HepG2 (cell line): ENCODE measurements around the gene PLXNC1. TPM values are rescaled to one million over a fixed set of nuclear protein-coding genes. Genes with fewer than 3 reads are reported as not detected.
A peak's percentile ranks its signal among the peaks of the same experiment; 100 is the strongest.

Source experiments
- ATAC-seq: fragments of 200-7000 bp; cut with Tn5 transposase; 3 replicates; pipeline ENCODE4 v1.9.1; 2020; ENCODE audit warnings: mild to moderate bottlenecking, moderate library complexity
- BruUV-seq: library from RNA; stranded (reverse); fragments of 400-500 nt; replicated peaks from 2 replicates; lab custom pipeline; 2021; lab: Mats Ljungman, UMichigan
- CTCF ChIA-PET: fragments of 300-600 bp; formaldehyde crosslinking; extraction: SDS; loops from one replicate; lab custom pipeline; 2021; ENCODE audit warnings: low total read pairs, inconsistent platforms, low intra/inter-chr PET ratio; lab: Yijun Ruan, JAX
- POLR2A ChIA-PET: fragments of 350-600 bp; sonication (Branson Sonifier 250); formaldehyde crosslinking; loops from one replicate; lab custom pipeline; 2020; ENCODE audit warnings: antibody characterized with exemption, inconsistent platforms; lab: Yijun Ruan, JAX
- DNase-seq: peaks from one replicate; pipeline ENCODE4 v3.0.0-alpha.2; 2015; ENCODE audit warnings: low spot score
- FAIRE-seq: peaks from 3 replicates; lab custom pipeline; 2011; peaks lifted over from hg19 to GRCh38; lab: Jason Lieb, UNC
- H2AFZ ChIP-seq: one replicate; pipeline ENCODE4 v1.6.1; 2011; ENCODE audit warnings: low read length, inconsistent platforms
- H3K27ac ChIP-seq: fragments of 300-600 bp; 3 replicates; pipeline ENCODE4 v1.8.0; 2011; ENCODE audit warnings: mixed run types, mild to moderate bottlenecking, mixed read lengths, low read length, inconsistent platforms; ENCODE audit not compliant: insufficient read depth; ENCODE audit errors: extremely low read length
- H3K27me3 ChIP-seq, 2 experiments: fragments of 200-600 bp in 1 of 2; 2 replicates in 1 of 2; 3 replicates in 1 of 2; pipeline versions ENCODE4 v1.6.0 to v1.8.0; 2011; ENCODE audit warnings: low read length in 2 of 2, mild to moderate bottlenecking in 2 of 2, moderate library complexity in 2 of 2, inconsistent platforms in 1 of 2; ENCODE audit not compliant: insufficient read depth in 2 of 2, control insufficient read depth in 1 of 2
- H3K36me3 ChIP-seq, 2 experiments: fragments of 200-600 bp in 1 of 2; replicated peaks in 1 of 2; 2 replicates in 1 of 2; 3 replicates in 1 of 2; pipeline versions ENCODE4 v1.5.1 to v1.8.0; 2011; ENCODE audit warnings: low read length in 2 of 2, inconsistent platforms in 1 of 2; ENCODE audit not compliant: insufficient read depth in 2 of 2, control insufficient read depth in 1 of 2
- H3K4me1 ChIP-seq: 2 replicates; pipeline ENCODE4 v1.5.1; 2012; ENCODE audit warnings: low read length, inconsistent platforms; ENCODE audit not compliant: insufficient read depth
- H3K4me2 ChIP-seq: 2 replicates; pipeline ENCODE4 v1.6.0; 2011; ENCODE audit warnings: low read depth, low read length, inconsistent platforms
- H3K4me3 ChIP-seq, 3 experiments: fragments of 200-600 bp in 1 of 3; sonication (generic), shearing (Covaris generic) in 1 of 3; replicated peaks in 1 of 3; 2 replicates each; pipeline ENCODE4 v1.5.1; 2011 to 2016; ENCODE audit warnings: low read length in 3 of 3, inconsistent platforms in 2 of 3, low read depth in 2 of 3, mild to moderate bottlenecking in 2 of 3, control low read depth in 1 of 3, mixed read lengths in 1 of 3; ENCODE audit not compliant: insufficient read depth in 1 of 3
- H3K79me2 ChIP-seq: one replicate; pipeline ENCODE4 v1.6.1; 2011; ENCODE audit warnings: low read length, inconsistent platforms; ENCODE audit not compliant: insufficient read depth
- H3K9ac ChIP-seq: 2 replicates; pipeline ENCODE4 v1.6.0; 2011; ENCODE audit warnings: mild to moderate bottlenecking, low read depth, low read length, inconsistent platforms; ENCODE audit not compliant: insufficient read depth
- H3K9me3 ChIP-seq: 2 replicates; pipeline ENCODE4 v1.5.1; 2012; ENCODE audit warnings: mild to moderate bottlenecking, low read length
- H4K20me1 ChIP-seq: 2 replicates; pipeline ENCODE4 v1.6.0; 2011; ENCODE audit warnings: inconsistent platforms, mild to moderate bottlenecking, low read length, moderate library complexity; ENCODE audit not compliant: insufficient read depth
- NRL ChIP-seq: sonication (generic); formaldehyde crosslinking; IDR thresholded peaks from 2 replicates; pipeline ENCODE4 v1.5.0; 2020; ENCODE audit warnings: missing genetic modification reagents, mild to moderate bottlenecking, moderate library complexity, borderline replicate concordance
- TRAFD1 ChIP-seq: sonication (generic); formaldehyde crosslinking; IDR thresholded peaks from 2 replicates; pipeline ENCODE4 v1.5.1; 2020; ENCODE audit warnings: missing genetic modification reagents, mild to moderate bottlenecking, borderline replicate concordance
- ZBED4 ChIP-seq: sonication (generic); formaldehyde crosslinking; IDR thresholded peaks from 2 replicates; pipeline ENCODE4 v1.4.0; 2020; ENCODE audit warnings: missing genetic modification reagents, borderline replicate concordance
- ZMAT5 ChIP-seq: sonication (generic); formaldehyde crosslinking; IDR thresholded peaks from 2 replicates; pipeline ENCODE4 v1.5.0; 2020; ENCODE audit warnings: mild to moderate bottlenecking, low read depth, missing genetic modification reagents, borderline replicate concordance
- ZNF580 ChIP-seq: IDR thresholded peaks from 2 replicates; pipeline ENCODE4 v1.6.1; 2016; ENCODE audit warnings: low read depth, borderline replicate concordance
- ZNF766 ChIP-seq: sonication (generic); formaldehyde crosslinking; IDR thresholded peaks from 2 replicates; pipeline ENCODE4 v1.5.0; 2020; ENCODE audit warnings: missing genetic modification reagents, borderline replicate concordance
- WGBS: methylation state at CpG from one replicate; pipeline ENCODE4 v1.1.6; 2017; ENCODE audit warnings: low lambda C conversion rate; 5-methylcytosine and 5-hydroxymethylcytosine counted together
- in situ Hi-C: cut with HindIII; loops from 2 replicates; pipeline ENCODE4 v1.10.0; 2017; ENCODE audit warnings: low pct_unique_long_range_greater_than_20kb; ENCODE audit not compliant: extremely low pct_ligation_motif_present
- intact Hi-C: fragments of 100-400 bp; cut with micrococcal nuclease; formaldehyde crosslinking; loops from one replicate; pipeline ENCODE4 v1.10.0; 2022; ENCODE audit not compliant: unreplicated experiment
- polyA plus RNA-seq, 8 experiments: library from polyadenylated mRNA; depleted of rRNA in 3 of 8; stranded (reverse) in 7 of 8; unstranded in 1 of 8; fragments of >200 nt; fragmentation: Illumina TruSeq in 4 of 8; extraction: Trizol in 4 of 8; gene quantifications; 2 replicates each; pipeline versions ENCODE4 v1.2.1 to v1.2.3, GENCODE V29; 2011 to 2016; ENCODE audit warnings: low read depth in 4 of 8, missing spikeins in 1 of 8, mixed read lengths in 1 of 8; ENCODE audit not compliant: insufficient read depth in 1 of 8
- total RNA-seq, 5 experiments: library from RNA; depleted of rRNA; stranded (reverse); fragments of >200 nt; fragmentation: Illumina TruSeq; extraction: Trizol; gene quantifications; 2 replicates each; pipeline ENCODE4 v1.2.3, GENCODE V29; 2016; ENCODE audit warnings: low read depth in 1 of 5

The PLXNC1 gene
- total and polyA plus RNA-seq, 2 of the 13 experiments (the other 11 are each of a cell fraction or from before 2014, with no cell fraction given), result 6.6 to 11.2 TPM

GRCh38 chr12:94141004-94141764 lies 7.2 kb upstream of the PLXNC1 start:
- Histone ChIP-seq H2AFZ (no peak overlapping the region), H3K27ac (no peak overlapping the region), H3K4me2 (peak overlapping the region; percentile 14; the same call in 1 of the 2 replicates), H4K20me1 (no peaks in the 10 kb centered on the region), H3K79me2 (no peaks in the 10 kb centered on the region), H3K9ac (no peak overlapping the region), H3K9me3 (no peaks in the 10 kb centered on the region), H3K4me1 (peaks cover 36% of the 10 kb centered on the region), H3K27me3 (no peaks in the 10 kb centered on the region; a peak in 1 of 5 replicates), H3K4me3 (no peak overlapping the region; a peak in 1 of 6 replicates), H3K36me3 (no peaks in the 10 kb centered on the region)
- no TSS peak for BruUV-seq
- ATAC-seq (peak; percentile 22), FAIRE-seq (no peak), DNase-seq (no peak)
- in situ Hi-C loops (loop anchor here (10.0 to 25.0 kb wide), 2 partner anchors 294 to 621 kb away; no protein-coding TSS in a partner anchor), intact Hi-C loops (loop anchor here (10.0 kb wide), 1 partner anchor 164 kb away; no protein-coding TSS in a partner anchor)
- ChIA-PET CTCF (interaction anchor here (0.9 to 1.3 kb wide), 2 partner anchors 8 to 392 kb away, joined by 4 read pairs; no protein-coding TSS in a partner anchor), POLR2A (no interaction called here)
- TF ChIP-seq NRL (CRISPR knock-in tag) (no peak), ZNF766 (CRISPR knock-in tag) (no peak), ZNF580 (CRISPR knock-in tag) (no peak), TRAFD1 (CRISPR knock-in tag) (no peak), ZMAT5 (CRISPR knock-in tag) (no peak), ZBED4 (CRISPR knock-in tag) (no peak)
- WGBS, result 43% methylated on average over 10 of the region's 15 CpGs
